Stimulated activated CD4-positive, alpha-beta T cell treated with anti-CD3 and anti-CD28 coated beads, Interleukin-2, amount 100 ng/mL, for 24 hours (primary cell): ENCODE results near the gene PCSK5.

Source experiments
- DNase-seq, 2 donors: peaks; one replicate each; pipeline ENCODE4 v3.0.0-alpha.2; 2020

Gene PCSK5

GRCh38 chr9:75967556-75967955 is 77.1 kb downstream of the PCSK5 start:
- no peak for DNase-seq

- no peak for DNase-seq
These were observed 83.7 kb downstream of the PCSK5 start for GRCh38 chr9:75974016-75974766.

DNA sequence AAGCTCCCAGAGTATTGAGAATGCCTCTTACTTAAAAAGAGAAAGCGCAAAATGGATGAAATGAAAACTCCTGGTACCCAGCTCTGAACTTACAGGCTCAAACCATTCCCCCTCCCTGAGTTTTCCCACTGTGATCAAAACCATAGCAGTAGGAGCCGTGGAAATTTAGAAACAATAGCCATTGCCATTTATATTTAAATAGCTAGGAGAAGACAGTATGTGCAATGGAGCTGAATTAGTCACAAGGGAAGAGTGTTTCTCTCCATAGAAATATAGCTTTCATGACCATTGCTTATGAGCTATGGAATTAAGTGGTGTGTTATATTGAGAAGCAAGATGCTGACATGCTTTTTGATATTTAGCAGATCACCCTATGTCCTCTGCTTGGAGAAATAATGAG is 84.6 kb downstream of the PCSK5 start:
- no peak for DNase-seq

- DNase-seq: no peak
These were observed 86.1 kb downstream of the PCSK5 start for GRCh38 chr9:75976549-75976948.

DNA sequence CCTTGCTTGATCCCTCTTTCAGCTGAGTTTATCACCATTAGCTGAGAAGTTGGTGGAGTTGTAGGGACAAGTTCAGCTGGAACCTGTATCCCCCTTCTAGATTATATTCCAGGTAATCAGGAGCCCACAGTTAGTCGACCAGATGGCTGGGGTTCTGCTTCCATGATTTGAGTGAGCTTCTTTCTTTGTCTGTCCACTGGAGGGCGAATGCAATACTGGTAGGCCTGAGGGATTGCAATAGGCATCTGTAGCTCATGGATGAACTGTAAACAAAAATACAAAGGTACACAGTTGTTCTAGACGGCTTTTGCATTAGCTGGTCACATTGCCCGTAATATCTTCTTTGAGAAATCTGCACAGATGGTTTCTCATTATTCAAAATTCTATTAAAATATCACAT is 88.9 kb downstream of the PCSK5 start:
- no peak for DNase-seq

DNA sequence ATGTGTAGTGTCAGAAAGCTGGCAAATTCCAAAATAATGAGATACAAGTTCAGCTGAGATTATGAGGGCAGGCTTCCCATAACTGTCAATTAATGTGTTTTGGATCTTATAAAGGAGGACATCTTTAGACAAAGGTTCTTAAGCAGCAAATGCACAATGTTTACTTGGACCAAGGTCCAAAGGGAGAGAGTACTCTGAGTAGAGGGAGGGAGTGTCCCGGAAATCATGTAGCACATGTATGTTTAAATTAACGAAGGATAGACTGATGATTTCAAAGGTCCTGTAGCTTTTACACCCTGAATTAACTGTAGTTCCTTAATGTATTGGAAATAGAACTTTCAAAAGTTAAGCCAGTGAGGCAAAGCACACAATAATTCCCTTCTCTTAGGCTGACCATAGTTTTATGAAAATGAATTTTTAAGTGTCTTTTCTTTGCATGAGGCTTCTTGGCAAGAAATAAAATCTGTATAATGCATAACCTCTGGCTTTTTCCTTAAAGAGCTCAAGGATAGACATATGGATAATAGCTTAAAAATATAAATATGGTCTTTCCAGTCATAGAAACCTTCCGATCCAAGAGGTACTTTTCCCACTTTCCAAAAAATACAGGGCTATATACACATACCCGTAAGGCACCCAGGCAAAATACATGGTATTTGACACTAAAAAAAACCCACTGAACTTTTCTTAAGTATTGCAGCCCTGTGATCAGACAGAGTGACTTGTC is 93.0 kb downstream of the PCSK5 start:
- no peak for DNase-seq

GRCh38 chr9:75985515-75985914 is 95.0 kb downstream of the PCSK5 start:
- no peak for DNase-seq

- no peak for DNase-seq
These were observed 98.2 kb downstream of the PCSK5 start for GRCh38 chr9:75988663-75989062.

GRCh38 chr9:75990156-75990555 is 99.7 kb downstream of the PCSK5 start:
- no peak for DNase-seq

DNA sequence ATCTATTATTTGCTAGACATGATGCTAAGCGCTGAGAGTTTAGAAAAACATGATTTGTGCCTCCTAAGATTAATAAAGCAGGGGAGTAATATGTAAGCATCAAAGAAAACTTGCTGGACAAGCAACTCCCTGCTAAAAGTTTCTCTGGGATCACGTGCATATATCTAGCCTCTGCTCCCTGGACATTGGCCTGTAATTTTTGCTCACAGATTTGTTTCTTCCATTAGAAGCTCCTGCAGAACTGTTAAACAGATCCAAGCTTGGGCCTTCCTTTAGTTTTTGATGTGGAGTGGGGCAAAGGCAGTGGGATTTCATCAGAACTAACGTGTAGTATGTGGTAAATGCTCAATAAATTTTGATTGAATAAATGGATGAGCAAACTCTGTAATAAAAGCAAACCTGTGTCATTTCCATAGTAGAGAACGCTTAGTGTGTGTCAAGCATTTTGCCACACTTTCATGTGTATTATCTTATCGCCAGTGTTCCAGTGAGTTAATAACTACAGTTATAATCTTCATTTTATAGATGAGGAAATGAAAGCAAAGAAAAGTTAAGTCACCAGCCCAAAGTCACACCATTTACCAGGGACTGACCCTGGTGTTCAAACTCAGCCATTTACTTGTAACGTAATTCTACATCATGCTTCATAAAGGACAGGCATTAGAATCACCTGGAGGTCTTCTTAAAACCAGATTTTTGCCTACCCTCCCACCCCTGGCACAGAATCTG is 100.3 kb downstream of the PCSK5 start:
- no peak for DNase-seq

DNA sequence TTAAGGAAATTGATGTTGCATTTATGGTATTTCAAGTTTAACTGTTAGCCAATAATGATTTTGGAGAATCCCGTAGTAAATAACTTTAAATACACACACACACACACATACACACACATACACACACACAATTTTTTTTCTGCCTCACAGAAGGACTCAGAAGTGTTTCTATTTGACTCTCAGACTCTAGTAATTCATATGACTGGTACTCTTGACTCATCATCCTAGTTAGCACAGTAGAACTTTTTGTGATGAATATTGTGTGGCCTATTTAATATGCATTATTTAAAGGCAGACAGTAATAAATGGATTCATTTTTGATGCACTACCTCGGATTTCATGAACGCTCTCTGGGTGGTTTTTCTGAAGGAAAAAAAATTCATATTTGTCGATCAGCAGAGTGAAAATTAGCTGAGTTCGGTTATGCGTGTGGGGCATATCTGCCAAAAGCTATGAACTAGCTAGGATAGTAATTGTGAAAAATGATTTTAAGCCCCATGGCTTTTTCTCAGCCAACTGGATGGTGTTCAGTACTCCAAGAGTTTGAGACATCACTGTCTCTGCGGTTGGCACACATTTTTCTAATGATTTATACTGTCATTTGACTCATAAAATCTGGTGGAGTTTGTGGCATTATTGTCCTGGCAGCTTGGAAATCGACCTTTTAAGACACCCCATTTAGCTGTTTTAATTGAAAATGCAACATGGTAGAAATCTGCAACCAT is 102.2 kb downstream of the PCSK5 start:
- DNase-seq: no peak

- DNase-seq: no peak
These were observed 103.0 kb downstream of the PCSK5 start for GRCh38 chr9:75993434-75993833.

- DNase-seq: no peak
These were observed 104.6 kb downstream of the PCSK5 start for GRCh38 chr9:75995066-75995465.

- no peak for DNase-seq
These were observed 106.3 kb downstream of the PCSK5 start for GRCh38 chr9:75996726-75997125.

DNA sequence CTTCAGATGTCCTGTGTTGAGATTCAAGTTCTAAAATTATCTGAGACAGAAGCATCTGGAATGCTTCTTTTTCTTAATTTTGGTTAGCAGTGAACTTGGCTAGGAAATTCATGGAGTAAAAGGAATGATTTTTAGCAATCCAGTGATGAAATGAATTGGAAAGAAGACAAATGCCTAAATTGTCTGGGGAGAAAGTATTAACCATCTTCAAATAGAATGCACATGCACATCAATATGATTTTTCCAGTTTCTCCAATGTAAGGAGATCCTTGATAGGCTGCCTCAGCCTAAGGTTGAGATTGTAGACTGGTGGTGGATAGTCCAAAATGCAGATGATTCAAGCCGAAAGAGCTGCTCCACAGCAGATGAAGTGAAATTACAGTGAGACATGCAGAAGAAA is 106.7 kb downstream of the PCSK5 start:
- no peak for DNase-seq

- no peak for DNase-seq
These were observed 107.8 kb downstream of the PCSK5 start for GRCh38 chr9:75998096-75998780.

DNA sequence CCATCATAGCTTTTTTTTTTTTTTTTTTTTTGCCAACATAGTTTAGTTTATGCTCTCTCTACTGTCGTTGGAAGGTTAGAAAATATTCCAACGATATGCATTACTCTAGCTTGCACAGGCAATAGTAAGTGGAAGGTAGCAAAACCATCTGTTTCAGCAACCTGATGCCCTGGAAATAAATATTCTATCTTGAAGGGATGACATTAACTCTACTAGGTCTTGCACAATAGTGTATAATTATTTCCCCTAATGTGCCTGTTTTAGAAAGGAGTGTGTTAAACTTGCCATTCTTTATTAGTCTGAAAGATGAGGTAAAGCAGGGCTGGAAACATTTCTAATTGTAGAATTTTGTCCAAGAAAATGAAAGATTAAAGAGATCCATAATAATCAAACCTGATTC is 111.0 kb downstream of the PCSK5 start:
- DNase-seq: no peak

GRCh38 chr9:76003041-76003440 is 112.6 kb downstream of the PCSK5 start:
- DNase-seq: no peak

DNA sequence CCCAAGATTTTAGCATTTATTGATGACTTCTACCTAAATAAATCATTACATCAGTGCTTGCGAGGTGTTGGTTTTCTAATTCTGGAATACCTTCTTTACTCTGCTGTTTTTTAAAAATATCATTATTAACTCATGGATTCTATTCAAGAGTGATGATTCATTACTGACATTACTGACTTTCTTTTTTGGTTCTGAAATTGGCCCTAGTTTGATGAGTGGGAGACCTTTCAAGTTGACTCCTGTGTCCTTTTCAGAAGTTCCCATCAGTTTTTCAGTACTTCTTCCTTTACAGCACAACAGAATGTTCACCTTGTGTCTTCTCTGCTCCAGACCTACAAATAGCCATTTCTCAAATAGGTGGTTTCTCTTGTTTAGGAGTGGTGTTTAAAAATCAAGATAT is 114.1 kb downstream of the PCSK5 start:
- no peak for DNase-seq

GRCh38 chr9:76007935-76008334 is 117.5 kb downstream of the PCSK5 start:
- DNase-seq: no peak

DNA sequence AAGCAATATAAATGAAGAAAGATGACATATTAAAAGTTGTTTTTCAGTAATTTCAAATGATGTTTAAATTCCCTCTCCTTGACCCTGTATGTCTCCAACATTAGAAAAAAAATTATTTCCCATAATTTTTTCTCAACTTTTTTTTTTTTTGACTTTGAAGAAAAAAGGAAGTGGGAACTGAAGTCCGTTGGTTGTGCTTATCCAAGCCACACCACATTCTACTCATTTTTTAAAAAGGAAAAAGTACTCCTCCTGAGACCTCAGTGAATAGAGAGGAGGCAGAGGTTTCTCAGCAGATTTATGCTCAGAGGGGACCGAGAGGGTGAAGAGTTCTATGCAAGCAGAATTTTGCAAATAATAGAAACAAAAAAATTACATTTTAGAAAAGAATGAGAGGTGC is 123.3 kb downstream of the PCSK5 start:
- no peak for DNase-seq

DNA sequence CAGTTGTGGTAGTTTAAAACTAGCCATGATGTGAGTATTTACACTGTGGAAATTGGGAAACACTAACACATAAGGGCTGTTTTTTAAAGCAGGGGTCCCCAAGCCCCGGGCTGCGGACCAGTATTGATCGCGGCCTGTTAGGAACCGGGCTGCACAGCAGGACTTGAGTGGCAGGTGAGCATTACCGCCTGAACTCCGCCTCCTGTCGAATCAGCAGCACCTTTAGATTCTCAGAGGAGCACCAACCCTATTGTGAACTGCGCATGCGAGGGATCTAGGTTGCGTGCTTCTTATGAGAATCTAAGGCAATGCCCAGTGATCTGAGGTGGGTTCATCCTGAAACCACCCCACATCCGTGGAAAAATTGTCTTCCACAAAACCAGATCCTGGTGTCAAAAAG is 127.8 kb downstream of the PCSK5 start:
- no peak for DNase-seq

DNA sequence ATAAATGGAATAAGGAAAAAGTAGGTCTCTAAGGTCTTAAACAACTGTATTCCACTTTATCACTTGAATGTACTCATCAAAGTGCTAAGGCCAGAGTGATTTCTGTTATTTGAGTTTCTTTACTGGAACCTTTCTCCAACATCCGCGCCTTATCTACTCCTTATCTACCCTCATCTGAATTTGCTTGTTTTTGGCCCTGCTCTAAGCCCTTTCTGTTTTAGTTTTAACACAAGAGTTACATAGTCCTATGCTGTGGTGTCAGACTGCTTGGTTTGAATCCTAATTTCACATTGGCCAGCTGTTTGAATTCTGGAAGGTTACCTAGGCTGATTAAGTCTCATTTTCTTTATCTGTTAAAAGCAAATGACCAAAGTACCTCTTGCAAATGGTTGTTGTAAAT is 128.3 kb downstream of the PCSK5 start:
- no peak for DNase-seq
